GM19043 (cell line): ENCODE results near the gene ATP1B3.
"Not testable (repeated sequence)": the region's sequence is repeated elsewhere in the genome, so short reads cannot be mapped to it uniquely, and the experiment has no call there.

ENCODE experiments used
- ATAC-seq: cut with Tn5 transposase; IDR thresholded peaks from one replicate; pipeline ENCODE4 v1.9.1; 2021; ENCODE audit warnings: low read depth; ENCODE audit not compliant: unreplicated experiment

The ATP1B3 gene

GRCh38 chr3:141901914-141902313 is 25.5 kb downstream of the ATP1B3 start:
- peak; percentile 83 for ATAC-seq

- no peak for ATAC-seq
Observed at GRCh38 chr3:141904203-141904602, 27.8 kb downstream of the ATP1B3 start.

- ATAC-seq, result no peak
Observed at GRCh38 chr3:141905129-141905528, 28.7 kb downstream of the ATP1B3 start.

GRCh38 chr3:141909408-141909807 is 33.0 kb downstream of the ATP1B3 start:
- ATAC-seq, result no peak

- not testable (repeated sequence) for ATAC-seq
Observed at GRCh38 chr3:141909986-141910385, 33.5 kb downstream of the ATP1B3 start.

GRCh38 chr3:141913150-141913811 is 36.8 kb downstream of the ATP1B3 start:
- ATAC-seq, result peak; percentile 59

- ATAC-seq, result no peak
Observed at GRCh38 chr3:141914311-141914710, 37.9 kb downstream of the ATP1B3 start.

- ATAC-seq, result no peak
Observed at GRCh38 chr3:141915016-141915415, 38.6 kb downstream of the ATP1B3 start.

GRCh38 chr3:141915766-141916165 is 39.3 kb downstream of the ATP1B3 start:
- no peak for ATAC-seq

GRCh38 chr3:141920701-141921100 is 44.3 kb downstream of the ATP1B3 start:
- no peak for ATAC-seq

- no peak for ATAC-seq
Observed at GRCh38 chr3:141921316-141921715, 44.9 kb downstream of the ATP1B3 start.

GRCh38 chr3:141925677-141926076 is 49.2 kb downstream of the ATP1B3 start:
- not testable (repeated sequence) for ATAC-seq

- no peak for ATAC-seq
Observed at GRCh38 chr3:141926929-141927328, 50.5 kb downstream of the ATP1B3 start.

- ATAC-seq, result no peak
Observed at GRCh38 chr3:141928631-141929270, 52.3 kb downstream of the ATP1B3 start.

GRCh38 chr3:141929341-141929995 is 53.0 kb downstream of the ATP1B3 start:
- ATAC-seq, result no peak

GRCh38 chr3:141930801-141931200 is 54.4 kb downstream of the ATP1B3 start:
- no peak for ATAC-seq

GRCh38 chr3:141933421-141934300 is 57.2 kb downstream of the ATP1B3 start:
- no peak for ATAC-seq

- no peak for ATAC-seq
Observed at GRCh38 chr3:141934354-141934753, 57.9 kb downstream of the ATP1B3 start.

- ATAC-seq, result no peak
Observed at GRCh38 chr3:141938011-141938500, 61.6 kb downstream of the ATP1B3 start.

- ATAC-seq, result no peak
Observed at GRCh38 chr3:141939759-141940158, 63.3 kb downstream of the ATP1B3 start.
